ENCODE data around the gene OR9Q1.

DNA sequence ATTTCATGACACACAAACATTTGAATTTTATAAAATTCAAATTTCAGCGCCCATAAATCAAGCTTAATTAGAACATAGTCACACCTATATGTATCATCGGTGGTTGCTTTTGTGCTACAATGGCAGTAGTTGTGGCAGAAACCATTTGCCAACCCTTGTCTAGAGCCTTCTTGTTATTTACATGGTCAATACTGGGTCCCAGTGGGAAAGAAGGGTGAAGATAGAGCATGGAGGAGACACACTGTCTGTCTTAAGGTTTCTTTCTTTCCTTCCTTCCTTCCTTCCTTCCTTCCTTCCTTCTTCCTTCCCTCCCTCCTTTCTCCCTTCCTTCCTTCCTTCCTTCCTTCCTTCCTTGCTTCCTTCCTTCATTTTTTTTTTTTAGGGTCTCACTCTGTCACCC lies 10.8 kb downstream of the OR9Q1 start:
- no peak for TF ChIP-seq JUNB (IDR thresholded peaks at IDR 0.05)
- TF ChIP-seq, protein P1, sequence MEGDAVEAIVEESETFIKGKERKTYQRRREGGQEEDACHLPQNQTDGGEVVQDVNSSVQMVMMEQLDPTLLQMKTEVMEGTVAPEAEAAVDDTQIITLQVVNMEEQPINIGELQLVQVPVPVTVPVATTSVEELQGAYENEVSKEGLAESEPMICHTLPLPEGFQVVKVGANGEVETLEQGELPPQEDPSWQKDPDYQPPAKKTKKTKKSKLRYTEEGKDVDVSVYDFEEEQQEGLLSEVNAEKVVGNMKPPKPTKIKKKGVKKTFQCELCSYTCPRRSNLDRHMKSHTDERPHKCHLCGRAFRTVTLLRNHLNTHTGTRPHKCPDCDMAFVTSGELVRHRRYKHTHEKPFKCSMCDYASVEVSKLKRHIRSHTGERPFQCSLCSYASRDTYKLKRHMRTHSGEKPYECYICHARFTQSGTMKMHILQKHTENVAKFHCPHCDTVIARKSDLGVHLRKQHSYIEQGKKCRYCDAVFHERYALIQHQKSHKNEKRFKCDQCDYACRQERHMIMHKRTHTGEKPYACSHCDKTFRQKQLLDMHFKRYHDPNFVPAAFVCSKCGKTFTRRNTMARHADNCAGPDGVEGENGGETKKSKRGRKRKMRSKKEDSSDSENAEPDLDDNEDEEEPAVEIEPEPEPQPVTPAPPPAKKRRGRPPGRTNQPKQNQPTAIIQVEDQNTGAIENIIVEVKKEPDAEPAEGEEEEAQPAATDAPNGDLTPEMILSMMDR (IDR thresholded peaks at IDR 0.05), result no peak
- no peak for TF ChIP-seq RAD21 (conservative IDR thresholded peaks at IDR 0.05 in 1 of 2, IDR thresholded peaks at IDR 0.05 in 1 of 2)
- TF ChIP-seq, protein P2, sequence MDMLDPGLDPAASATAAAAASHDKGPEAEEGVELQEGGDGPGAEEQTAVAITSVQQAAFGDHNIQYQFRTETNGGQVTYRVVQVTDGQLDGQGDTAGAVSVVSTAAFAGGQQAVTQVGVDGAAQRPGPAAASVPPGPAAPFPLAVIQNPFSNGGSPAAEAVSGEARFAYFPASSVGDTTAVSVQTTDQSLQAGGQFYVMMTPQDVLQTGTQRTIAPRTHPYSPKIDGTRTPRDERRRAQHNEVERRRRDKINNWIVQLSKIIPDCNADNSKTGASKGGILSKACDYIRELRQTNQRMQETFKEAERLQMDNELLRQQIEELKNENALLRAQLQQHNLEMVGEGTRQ (IDR thresholded peaks at IDR 0.05), result no peak
- no peak for TF ChIP-seq RFX5 (IDR thresholded peaks at IDR 0.05)
- TF ChIP-seq PHF8 (IDR thresholded peaks at IDR 0.05; ENCODE audit: borderline replicate concordance, low read depth), result no peak
- no peak for TF ChIP-seq POLR2A (IDR thresholded peaks at IDR 0.05; ENCODE audit: low read length)
- no peak for TF ChIP-seq MAZ (IDR thresholded peaks at IDR 0.05; ENCODE audit: borderline replicate concordance, low read depth, low read length)
